ENCODE measurements around the gene PICALM.
"Not testable (repeated sequence)": the region's sequence is repeated elsewhere in the genome, so short reads cannot be mapped to it uniquely, and the experiment has no call there.

Gene PICALM

GRCh38 chr11:85939099-85940015 is 129.5 kb downstream of the PICALM start:
- no peak for DNase-seq (ENCODE audit: low read depth in 3 of 3)

- no peak for DNase-seq (ENCODE audit: low read depth in 3 of 3)
Observed at GRCh38 chr11:85937835-85938234, 131.0 kb downstream of the PICALM start.

GRCh38 chr11:85935751-85936150 is 133.1 kb downstream of the PICALM start:
- no peak for DNase-seq (ENCODE audit: low read depth in 3 of 3)

GRCh38 chr11:85934596-85935169 is 134.2 kb downstream of the PICALM start:
- no peak for DNase-seq (ENCODE audit: low read depth in 3 of 3)

GRCh38 chr11:85930879-85931366 is 138.0 kb downstream of the PICALM start:
- DNase-seq (ENCODE audit: low read depth in 3 of 3) = no peak

GRCh38 chr11:85926653-85927214 is 142.2 kb downstream of the PICALM start:
- not testable (repeated sequence) for DNase-seq (ENCODE audit: low read depth in 3 of 3)

GRCh38 chr11:85923455-85923854 is 145.4 kb downstream of the PICALM start:
- no peak for DNase-seq (ENCODE audit: low read depth in 3 of 3)

- DNase-seq (ENCODE audit: low read depth in 3 of 3) = no peak
Observed at GRCh38 chr11:85922367-85922766, 146.5 kb downstream of the PICALM start.

GRCh38 chr11:85918910-85919794 is 149.7 kb downstream of the PICALM start:
- DNase-seq (ENCODE audit: low read depth in 3 of 3) = no peak

- no peak for DNase-seq (ENCODE audit: low read depth in 3 of 3)
Observed at GRCh38 chr11:85914425-85914824, 154.5 kb downstream of the PICALM start.

GRCh38 chr11:85913513-85913912 is 155.4 kb downstream of the PICALM start:
- no peak for DNase-seq (ENCODE audit: low read depth in 3 of 3)

GRCh38 chr11:85912414-85912813 is 156.5 kb downstream of the PICALM start:
- no peak for DNase-seq (ENCODE audit: low read depth in 3 of 3)
